Neural crest cell (in vitro differentiated cells): Measurements from ENCODE around the gene ZSCAN1. TPM values are rescaled to one million over a fixed set of nuclear protein-coding genes. Genes with fewer than 3 reads are reported as not detected.
A peak's percentile ranks its signal among the peaks of the same experiment; 100 is the strongest.
"Not testable (repeated sequence)": the region's sequence is repeated elsewhere in the genome, so short reads cannot be mapped to it uniquely, and the experiment has no call there.

Experiments
- DNase-seq: peaks from one replicate; pipeline ENCODE4 v3.0.0; 2021; ENCODE audit warnings: low read depth, mixed read lengths, low spot score
- H3K27ac Mint-ChIP-seq: one replicate; pipeline ENCODE4 v1.8.0; 2021; ENCODE audit warnings: mild to moderate bottlenecking, mixed read lengths; ENCODE audit not compliant: unreplicated experiment
- H3K27me3 Mint-ChIP-seq: 2 replicates; pipeline ENCODE4 v1.8.0; 2021; ENCODE audit warnings: low read depth, mild to moderate bottlenecking, mixed read lengths
- H3K36me3 Mint-ChIP-seq: 2 replicates; pipeline ENCODE4 v1.8.0; 2021; ENCODE audit warnings: low read depth, mild to moderate bottlenecking, mixed read lengths
- H3K4me1 Mint-ChIP-seq: 2 replicates; pipeline ENCODE4 v1.8.0; 2021; ENCODE audit warnings: mixed read lengths
- H3K4me3 Mint-ChIP-seq: one replicate; pipeline ENCODE4 v1.8.0; 2021; ENCODE audit warnings: mild to moderate bottlenecking, mixed read lengths
- H3K9me3 Mint-ChIP-seq: 2 replicates; pipeline ENCODE4 v1.8.0; 2021; ENCODE audit warnings: mixed read lengths
- total RNA-seq: library from RNA; stranded (reverse); gene quantifications from 2 replicates; pipeline ENCODE4 v1.2.1, GENCODE V29; 2021
- TF ChIP-seq, protein P1 (sequence below): fragments of 200-600 bp; sonication (generic); conservative IDR thresholded peaks from 2 replicates; pipeline ENCODE4 v1.5.0; 2021; ENCODE audit warnings: antibody characterized with exemption, mild to moderate bottlenecking

ZSCAN1 gene
- total RNA-seq, 1 donor from 2014 or later: 7.6 TPM

DNA sequence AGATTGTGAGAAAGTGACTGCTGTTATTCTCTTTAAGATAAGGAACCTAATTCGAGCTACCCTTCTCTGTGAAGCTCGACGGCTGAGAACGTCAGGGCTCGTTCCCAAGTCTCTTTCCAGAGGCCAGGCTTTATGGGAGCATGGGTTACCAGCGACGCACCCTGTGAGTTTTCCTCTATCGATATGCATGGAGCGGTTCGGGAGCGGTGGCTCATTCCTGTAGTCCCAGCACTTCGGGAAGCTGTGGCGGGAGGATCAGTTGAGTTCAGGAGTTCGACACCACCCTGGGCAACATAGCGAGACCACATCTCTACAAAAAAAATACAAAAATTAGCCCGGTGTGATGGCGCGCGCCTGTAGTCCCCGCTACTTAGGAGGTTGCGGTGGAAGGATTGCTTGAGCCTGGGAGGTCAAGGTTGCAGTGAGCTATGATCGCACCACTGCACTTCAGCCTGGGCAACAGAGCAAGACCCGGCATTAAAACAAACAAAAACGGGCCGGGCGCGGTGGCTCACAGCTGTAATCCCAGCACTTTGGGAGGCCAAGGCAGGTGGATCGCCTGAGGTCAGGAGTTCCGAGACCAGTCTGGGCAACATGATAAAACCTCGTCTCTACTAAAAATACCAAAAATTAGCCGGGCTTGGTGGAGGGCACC is 30.5 kb upstream of the ZSCAN1 start:
- H3K4me1 Mint-ChIP-seq: peaks cover 19% of the 10 kb centered on the region
- peak overlapping the region; percentile 27 for H3K27ac Mint-ChIP-seq
- DNase-seq: no peak
- TF ChIP-seq, protein P1, sequence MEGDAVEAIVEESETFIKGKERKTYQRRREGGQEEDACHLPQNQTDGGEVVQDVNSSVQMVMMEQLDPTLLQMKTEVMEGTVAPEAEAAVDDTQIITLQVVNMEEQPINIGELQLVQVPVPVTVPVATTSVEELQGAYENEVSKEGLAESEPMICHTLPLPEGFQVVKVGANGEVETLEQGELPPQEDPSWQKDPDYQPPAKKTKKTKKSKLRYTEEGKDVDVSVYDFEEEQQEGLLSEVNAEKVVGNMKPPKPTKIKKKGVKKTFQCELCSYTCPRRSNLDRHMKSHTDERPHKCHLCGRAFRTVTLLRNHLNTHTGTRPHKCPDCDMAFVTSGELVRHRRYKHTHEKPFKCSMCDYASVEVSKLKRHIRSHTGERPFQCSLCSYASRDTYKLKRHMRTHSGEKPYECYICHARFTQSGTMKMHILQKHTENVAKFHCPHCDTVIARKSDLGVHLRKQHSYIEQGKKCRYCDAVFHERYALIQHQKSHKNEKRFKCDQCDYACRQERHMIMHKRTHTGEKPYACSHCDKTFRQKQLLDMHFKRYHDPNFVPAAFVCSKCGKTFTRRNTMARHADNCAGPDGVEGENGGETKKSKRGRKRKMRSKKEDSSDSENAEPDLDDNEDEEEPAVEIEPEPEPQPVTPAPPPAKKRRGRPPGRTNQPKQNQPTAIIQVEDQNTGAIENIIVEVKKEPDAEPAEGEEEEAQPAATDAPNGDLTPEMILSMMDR: no peak
- H3K36me3 Mint-ChIP-seq: peaks cover 88% of the 10 kb centered on the region
- peaks cover 32% of the 10 kb centered on the region for H3K9me3 Mint-ChIP-seq
- H3K4me3 Mint-ChIP-seq: peak overlapping the region; percentile 91
- peaks cover 4% of the 10 kb centered on the region for H3K27me3 Mint-ChIP-seq

DNA sequence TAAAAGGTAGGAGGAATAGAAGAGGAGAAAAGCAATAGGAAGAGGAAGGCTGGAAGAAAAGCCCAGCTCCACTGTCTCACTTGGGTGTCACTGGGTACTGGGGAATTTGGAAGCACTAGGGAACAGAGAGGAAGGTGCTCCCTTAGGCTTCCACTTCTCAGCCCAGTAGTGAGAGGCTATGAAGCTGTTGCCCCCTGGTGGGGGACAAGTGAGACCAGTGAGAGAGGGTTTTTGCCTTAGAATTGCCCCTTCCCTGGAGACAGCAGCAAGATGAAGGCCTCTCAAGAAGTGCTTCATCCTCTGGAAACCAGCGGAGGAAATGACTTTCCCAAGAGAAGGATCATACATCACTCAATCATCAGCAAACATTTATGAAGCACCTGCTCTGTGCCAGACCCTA is 26.5 kb upstream of the ZSCAN1 start:
- Mint-ChIP-seq H3K4me3 (peak overlapping the region; percentile 62), H3K9me3 (peaks cover 33% of the 10 kb centered on the region), H3K27ac (no peak overlapping the region), H3K36me3 (peaks cover 70% of the 10 kb centered on the region), H3K27me3 (peaks cover 4% of the 10 kb centered on the region), H3K4me1 (peaks cover 7% of the 10 kb centered on the region)
- DNase-seq: no peak
- TF ChIP-seq, protein P1: no peak

DNA sequence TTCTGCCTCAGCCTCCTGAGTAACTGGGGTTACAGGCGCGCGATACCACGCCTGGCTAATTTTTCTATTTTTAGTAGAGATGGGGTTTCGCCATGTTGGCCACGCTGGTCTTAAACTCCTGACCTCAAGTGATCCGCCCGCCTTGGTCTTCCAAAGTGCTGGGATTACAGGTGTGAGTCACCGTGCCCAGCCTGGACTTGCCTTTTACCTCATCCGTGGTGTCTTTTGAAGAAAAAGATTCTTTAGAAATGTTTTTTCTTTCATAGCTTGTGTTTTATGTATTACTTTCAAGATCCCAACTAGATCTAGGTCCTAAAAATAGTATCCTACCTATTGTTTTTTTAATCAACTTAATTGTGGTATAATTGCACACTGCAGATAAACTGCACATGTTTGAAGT is 24.9 kb upstream of the ZSCAN1 start:
- Mint-ChIP-seq H3K36me3 (peaks cover 73% of the 10 kb centered on the region), H3K9me3 (peaks cover 39% of the 10 kb centered on the region)
- H3K27ac Mint-ChIP-seq, H3K27me3 Mint-ChIP-seq, H3K4me3 Mint-ChIP-seq, H3K4me1 Mint-ChIP-seq, DNase-seq: not testable (repeated sequence)

GRCh38 chr19:58009301-58009665 is 24.5 kb upstream of the ZSCAN1 start:
- DNase-seq: no peak
- H3K4me1 Mint-ChIP-seq: peaks cover 4% of the 10 kb centered on the region
- peaks cover 69% of the 10 kb centered on the region for H3K36me3 Mint-ChIP-seq
- H3K27me3 Mint-ChIP-seq: peaks cover 4% of the 10 kb centered on the region
- no peak overlapping the region for H3K4me3 Mint-ChIP-seq
- H3K27ac Mint-ChIP-seq: no peak overlapping the region
- peaks cover 37% of the 10 kb centered on the region for H3K9me3 Mint-ChIP-seq
- TF ChIP-seq, protein P1: no peak

DNA sequence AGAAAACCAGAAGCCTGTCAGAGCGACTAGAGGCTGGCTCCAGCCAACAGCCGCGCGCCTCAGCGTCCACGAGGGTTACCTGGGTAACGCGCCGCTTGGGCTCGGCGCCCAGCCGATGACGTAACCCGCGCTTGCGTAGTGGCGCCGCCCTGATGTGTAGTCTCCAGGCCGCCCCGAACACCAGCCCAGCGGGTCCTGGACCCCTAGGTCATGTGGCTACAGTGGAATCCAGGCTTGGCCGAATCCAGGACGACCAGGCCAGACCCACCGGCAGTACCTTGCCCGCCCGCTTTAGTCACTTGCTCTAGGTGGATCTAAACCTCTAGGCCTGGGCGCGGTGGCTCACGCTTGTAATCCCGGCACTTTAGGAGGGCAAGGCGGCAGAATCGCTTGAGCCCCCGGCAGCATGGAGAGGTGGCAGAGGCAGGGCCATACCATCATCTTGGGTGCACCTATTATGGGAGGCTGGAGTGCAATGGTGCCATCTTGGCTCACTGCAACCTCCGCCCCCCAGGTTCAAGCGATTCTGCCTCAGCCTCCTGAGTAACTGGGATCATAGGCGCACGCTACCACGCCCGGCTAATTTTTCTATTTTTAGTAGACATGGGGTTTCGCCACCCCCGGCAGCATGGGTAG is 24.0 kb upstream of the ZSCAN1 start:
- H3K36me3 Mint-ChIP-seq: peaks cover 64% of the 10 kb centered on the region
- no peaks in the 10 kb centered on the region for H3K27me3 Mint-ChIP-seq
- peaks cover under 1% of the 10 kb centered on the region for H3K4me1 Mint-ChIP-seq
- no peak overlapping the region for H3K27ac Mint-ChIP-seq
- no peak overlapping the region for H3K4me3 Mint-ChIP-seq
- H3K9me3 Mint-ChIP-seq: peaks cover 32% of the 10 kb centered on the region
- TF ChIP-seq, protein P1: no peak
- no peak for DNase-seq

DNA sequence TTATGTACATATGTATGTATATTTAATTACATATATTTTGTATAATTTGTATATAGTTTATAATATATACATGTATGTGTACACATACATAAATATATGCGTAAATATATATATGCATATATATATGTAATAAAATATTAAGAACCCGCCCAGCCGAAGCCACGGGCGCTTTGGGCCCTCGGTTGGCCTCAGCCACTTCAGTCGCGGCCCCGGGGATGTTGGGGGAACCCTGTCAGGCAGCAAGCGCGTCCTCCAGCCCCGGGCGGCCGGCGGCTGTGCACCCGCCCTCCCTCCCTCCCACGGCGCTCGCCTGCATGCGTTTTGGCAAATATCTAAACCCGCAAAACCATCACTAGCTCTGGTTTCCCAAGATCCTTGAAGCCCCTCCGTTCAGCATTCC is 23.3 kb upstream of the ZSCAN1 start:
- no peak for DNase-seq
- Mint-ChIP-seq H3K27me3 (no peaks in the 10 kb centered on the region), H3K9me3 (peaks cover 28% of the 10 kb centered on the region), H3K27ac (no peak overlapping the region), H3K4me1 (no peaks in the 10 kb centered on the region), H3K4me3 (peak overlapping the region; percentile 62), H3K36me3 (peaks cover 61% of the 10 kb centered on the region)
- TF ChIP-seq, protein P1: no peak
